CD4-positive, alpha-beta T cell (primary cell): ENCODE measurements around the gene KIF21B. TPM values are rescaled to one million over a fixed set of nuclear protein-coding genes. Genes with fewer than 3 reads are reported as not detected.

Experiments
- ATAC-seq: fragments of 200-7000 bp; cut with Tn5 transposase; one replicate; pipeline ENCODE4 v1.10.0; 2022; ENCODE audit warnings: mild to moderate bottlenecking; ENCODE audit not compliant: poor library complexity
- CTCF ChIA-PET: fragments of 350-600 bp; sonication (Branson Sonifier 250); formaldehyde crosslinking; loops from one replicate; lab custom pipeline; 2021; ENCODE audit warnings: antibody characterized with exemption, inconsistent platforms; lab: Charles Lee
- POLR2A ChIA-PET: fragments of 350-600 bp; sonication (Branson Sonifier 250); formaldehyde crosslinking; loops from one replicate; lab custom pipeline; 2021; ENCODE audit warnings: antibody characterized with exemption, inconsistent platforms; lab: Charles Lee
- DNase-seq, 14 experiments: peaks; one replicate each; pipeline ENCODE4 v3.0.0-alpha.2; 2013 to 2020; ENCODE audit warnings: mixed read lengths in 2 of 14
- H3K27ac ChIP-seq, 2 donors: one replicate each; pipeline versions ENCODE4 v1.5.1 to v1.7.0; 2013; ENCODE audit warnings: low read length in 2 of 2, low read depth in 1 of 2, mild to moderate bottlenecking in 1 of 2
- H3K27me3 ChIP-seq, 2 experiments: 1 replicate in 1 of 2; 2 replicates in 1 of 2; pipeline versions ENCODE4 v1.6.1 to v1.7.0; 2013; ENCODE audit warnings: low read length in 2 of 2, control low read depth in 1 of 2, mild to moderate bottlenecking in 1 of 2, moderate library complexity in 1 of 2; ENCODE audit not compliant: insufficient read depth in 2 of 2, control insufficient read depth in 1 of 2
- H3K36me3 ChIP-seq: one replicate; pipeline ENCODE4 v1.6.1; 2013; ENCODE audit warnings: low read length, control low read depth; ENCODE audit not compliant: insufficient read depth
- H3K4me1 ChIP-seq: one replicate; pipeline ENCODE4 v1.6.1; 2013; ENCODE audit warnings: low read length, control low read depth; ENCODE audit not compliant: insufficient read depth
- H3K4me3 ChIP-seq: one replicate; pipeline ENCODE4 v1.5.1; 2013; ENCODE audit warnings: mild to moderate bottlenecking, low read length, moderate library complexity
- H3K9me3 ChIP-seq, 2 experiments: 1 replicate in 1 of 2; 2 replicates in 1 of 2; pipeline versions ENCODE4 v1.6.1 to v1.7.0; 2013; ENCODE audit warnings: low read length in 2 of 2, mild to moderate bottlenecking in 2 of 2, control low read depth in 1 of 2, moderate library complexity in 1 of 2; ENCODE audit not compliant: control insufficient read depth in 1 of 2, insufficient read depth in 1 of 2
- H3K27ac Mint-ChIP-seq: one replicate; pipeline ENCODE4 v1.8.0; 2020; ENCODE audit warnings: mixed read lengths
- H3K27me3 Mint-ChIP-seq: one replicate; pipeline ENCODE4 v1.8.0; 2021; ENCODE audit warnings: mixed read lengths
- H3K36me3 Mint-ChIP-seq: one replicate; pipeline ENCODE4 v1.8.0; 2021; ENCODE audit warnings: low read depth, mixed read lengths
- H3K4me1 Mint-ChIP-seq: one replicate; pipeline ENCODE4 v1.8.0; 2021; ENCODE audit warnings: low read depth, mixed read lengths
- H3K4me3 Mint-ChIP-seq: one replicate; pipeline ENCODE4 v1.8.0; 2020; ENCODE audit warnings: mild to moderate bottlenecking, mixed read lengths
- H3K9me3 Mint-ChIP-seq: one replicate; pipeline ENCODE4 v1.8.0; 2020; ENCODE audit warnings: mixed read lengths
- intact Hi-C, 2 experiments: fragments of 100-400 bp; cut with DNase I in 1 of 2; cut with micrococcal nuclease in 1 of 2; formaldehyde crosslinking; loops; one replicate each; pipeline versions ENCODE4 v1.15.1 to v1.9.0; 2023 to 2025; cut with DNase I, micrococcal nuclease
- total RNA-seq, 174 experiments: library from RNA in 2 of 174; stranded (reverse) in 2 of 174; gene quantifications; one replicate each; pipeline ENCODE4 v1.2.3 and lab custom pipeline; 2021 to 2026
- TF ChIP-seq, protein P1 (sequence below): fragments of 200-600 bp; IDR thresholded peaks from one replicate; pipeline ENCODE4 v1.8.0; 2022; ENCODE audit warnings: antibody characterized with exemption, mild to moderate bottlenecking

The KIF21B gene
- total RNA-seq, 2 experiments from 2014 or later = 64.5 to 65.4 TPM

DNA sequence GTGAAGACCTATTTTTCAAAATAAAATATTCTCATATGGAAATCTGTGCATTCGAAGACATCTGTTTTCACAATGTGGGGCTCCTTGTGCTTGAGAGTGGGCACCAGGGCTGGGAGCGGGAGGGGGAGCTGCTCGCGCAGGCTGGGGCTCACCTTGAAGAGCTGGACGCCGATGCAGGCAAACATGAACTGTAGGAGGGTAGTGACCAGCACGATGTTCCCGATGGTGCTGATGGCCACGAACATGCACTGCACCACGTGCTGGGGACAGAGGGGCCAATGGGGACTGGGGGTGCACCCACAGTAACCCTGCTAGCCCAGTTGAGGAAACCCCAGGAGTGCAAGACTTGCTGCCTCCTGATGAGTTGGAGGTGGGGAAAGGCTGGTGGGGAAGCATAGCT lies 42.2 kb upstream of the KIF21B start:
- intact Hi-C loops = no loop called here
- ATAC-seq = no peak
- H3K27ac ChIP-seq = no peak overlapping the region

DNA sequence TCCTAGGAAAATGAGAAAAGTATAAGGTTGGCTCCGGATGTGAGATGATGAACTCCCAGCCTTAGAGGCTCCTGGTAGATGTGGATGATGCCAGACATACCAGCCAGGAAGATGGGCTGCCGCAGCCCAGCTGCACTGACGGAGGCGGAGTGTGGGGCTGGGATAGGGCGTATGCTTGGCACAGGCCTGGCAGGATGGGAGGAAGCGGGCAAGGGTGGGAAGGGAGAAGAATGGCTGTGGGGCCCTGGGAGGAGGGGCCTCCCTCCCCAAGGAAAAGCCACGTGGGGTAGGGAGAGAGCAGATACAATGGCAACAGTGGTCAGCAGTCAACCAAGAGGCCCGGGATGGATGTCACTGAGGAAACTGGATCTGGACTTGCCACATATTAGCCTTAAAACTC lies 41.3 kb upstream of the KIF21B start:
- Histone ChIP-seq H3K27me3 (peaks cover 0 to 4% of the 10 kb centered on the region in 2 experiments), H3K9me3 (no peaks in the 10 kb centered on the region), H3K27ac (no peak overlapping the region), H3K4me3 (no peak overlapping the region), H3K4me1 (no peaks in the 10 kb centered on the region), H3K36me3 (no peaks in the 10 kb centered on the region)
- POLR2A ChIA-PET = no interaction called here
- no peak for ATAC-seq
- DNase-seq = no peak
- intact Hi-C loops = no loop called here
- H3K9me3 Mint-ChIP-seq = no peaks in the 10 kb centered on the region
- no peak overlapping the region for H3K4me3 Mint-ChIP-seq
- CTCF ChIA-PET = no interaction called here
- no peaks in the 10 kb centered on the region for H3K36me3 Mint-ChIP-seq
- H3K27me3 Mint-ChIP-seq = peaks cover 10% of the 10 kb centered on the region
- TF ChIP-seq, protein P1, sequence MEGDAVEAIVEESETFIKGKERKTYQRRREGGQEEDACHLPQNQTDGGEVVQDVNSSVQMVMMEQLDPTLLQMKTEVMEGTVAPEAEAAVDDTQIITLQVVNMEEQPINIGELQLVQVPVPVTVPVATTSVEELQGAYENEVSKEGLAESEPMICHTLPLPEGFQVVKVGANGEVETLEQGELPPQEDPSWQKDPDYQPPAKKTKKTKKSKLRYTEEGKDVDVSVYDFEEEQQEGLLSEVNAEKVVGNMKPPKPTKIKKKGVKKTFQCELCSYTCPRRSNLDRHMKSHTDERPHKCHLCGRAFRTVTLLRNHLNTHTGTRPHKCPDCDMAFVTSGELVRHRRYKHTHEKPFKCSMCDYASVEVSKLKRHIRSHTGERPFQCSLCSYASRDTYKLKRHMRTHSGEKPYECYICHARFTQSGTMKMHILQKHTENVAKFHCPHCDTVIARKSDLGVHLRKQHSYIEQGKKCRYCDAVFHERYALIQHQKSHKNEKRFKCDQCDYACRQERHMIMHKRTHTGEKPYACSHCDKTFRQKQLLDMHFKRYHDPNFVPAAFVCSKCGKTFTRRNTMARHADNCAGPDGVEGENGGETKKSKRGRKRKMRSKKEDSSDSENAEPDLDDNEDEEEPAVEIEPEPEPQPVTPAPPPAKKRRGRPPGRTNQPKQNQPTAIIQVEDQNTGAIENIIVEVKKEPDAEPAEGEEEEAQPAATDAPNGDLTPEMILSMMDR = no peak
- no peaks in the 10 kb centered on the region for H3K4me1 Mint-ChIP-seq
- no peak overlapping the region for H3K27ac Mint-ChIP-seq

More for the DNA sequence above, 42.2 kb upstream of the KIF21B start:
- Mint-ChIP-seq H3K4me3 (no peak overlapping the region), H3K27me3 (peaks cover 10% of the 10 kb centered on the region), H3K27ac (no peak overlapping the region), H3K4me1 (no peaks in the 10 kb centered on the region), H3K9me3 (no peaks in the 10 kb centered on the region), H3K36me3 (no peaks in the 10 kb centered on the region)
- TF ChIP-seq, protein P1 = no peak
- H3K36me3 ChIP-seq = no peaks in the 10 kb centered on the region
- no peaks in the 10 kb centered on the region for H3K4me1 ChIP-seq
- POLR2A ChIA-PET = no interaction called here
- no peaks in the 10 kb centered on the region for H3K9me3 ChIP-seq
- H3K27me3 ChIP-seq = peaks cover 0 to 4% of the 10 kb centered on the region in 2 experiments
- CTCF ChIA-PET = no interaction called here
- H3K4me3 ChIP-seq = no peak overlapping the region
- DNase-seq = no peak

DNA sequence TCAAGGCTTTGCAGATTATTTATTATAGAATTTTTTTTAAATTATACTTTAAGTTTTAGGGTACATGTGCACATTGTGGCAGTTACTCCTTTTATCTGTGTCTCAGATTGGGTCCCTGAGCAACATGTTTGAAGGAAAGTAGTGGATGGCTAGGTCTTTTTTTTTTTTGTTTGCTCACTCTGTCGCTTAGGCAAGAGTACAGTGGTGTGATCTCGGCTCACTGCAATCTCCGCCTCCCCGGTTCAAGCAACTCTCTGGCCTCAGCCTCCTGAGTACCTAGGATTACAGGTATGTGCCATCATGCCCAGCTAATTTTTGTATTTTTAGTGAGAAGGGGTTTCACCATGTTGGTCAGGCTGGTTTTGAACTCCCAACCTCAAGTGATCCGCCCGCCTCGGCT lies 39.6 kb upstream of the KIF21B start:
- Mint-ChIP-seq H3K27ac (no peak overlapping the region), H3K9me3 (no peaks in the 10 kb centered on the region), H3K27me3 (peaks cover 10% of the 10 kb centered on the region), H3K4me3 (no peak overlapping the region), H3K4me1 (peaks cover 1% of the 10 kb centered on the region), H3K36me3 (no peaks in the 10 kb centered on the region)
- TF ChIP-seq, protein P1 = no peak
- DNase-seq = no peak
- no peak for ATAC-seq
- intact Hi-C loops = no loop called here
- Histone ChIP-seq H3K4me1 (no peaks in the 10 kb centered on the region), H3K27me3 (peaks cover 0 to 4% of the 10 kb centered on the region in 2 experiments), H3K27ac (no peak overlapping the region), H3K36me3 (no peaks in the 10 kb centered on the region), H3K9me3 (no peaks in the 10 kb centered on the region), H3K4me3 (no peak overlapping the region)
- ChIA-PET CTCF (no interaction called here), POLR2A (no interaction called here)
